CD4-positive, alpha-beta T cell (primary cell): ENCODE measurements around the gene CERT1. TPM values are rescaled to one million over a fixed set of nuclear protein-coding genes. Genes with fewer than 3 reads are reported as not detected.
A peak's percentile ranks its signal among the peaks of the same experiment; 100 is the strongest.

Experiments
- ATAC-seq: fragments of 200-7000 bp; cut with Tn5 transposase; one replicate; pipeline ENCODE4 v1.10.0; 2022; ENCODE audit warnings: mild to moderate bottlenecking; ENCODE audit not compliant: poor library complexity
- CTCF ChIA-PET: fragments of 350-600 bp; sonication (Branson Sonifier 250); formaldehyde crosslinking; loops from one replicate; lab custom pipeline; 2021; ENCODE audit warnings: antibody characterized with exemption, inconsistent platforms; lab: Charles Lee
- POLR2A ChIA-PET: fragments of 350-600 bp; sonication (Branson Sonifier 250); formaldehyde crosslinking; loops from one replicate; lab custom pipeline; 2021; ENCODE audit warnings: antibody characterized with exemption, inconsistent platforms; lab: Charles Lee
- DNase-seq, 14 experiments: peaks; one replicate each; pipeline ENCODE4 v3.0.0-alpha.2; 2013 to 2020; ENCODE audit warnings: mixed read lengths in 2 of 14
- H3K27ac ChIP-seq, 2 donors: one replicate each; pipeline versions ENCODE4 v1.5.1 to v1.7.0; 2013; ENCODE audit warnings: low read length in 2 of 2, low read depth in 1 of 2, mild to moderate bottlenecking in 1 of 2
- H3K27me3 ChIP-seq, 2 experiments: 1 replicate in 1 of 2; 2 replicates in 1 of 2; pipeline versions ENCODE4 v1.6.1 to v1.7.0; 2013; ENCODE audit warnings: low read length in 2 of 2, control low read depth in 1 of 2, mild to moderate bottlenecking in 1 of 2, moderate library complexity in 1 of 2; ENCODE audit not compliant: insufficient read depth in 2 of 2, control insufficient read depth in 1 of 2
- H3K36me3 ChIP-seq: one replicate; pipeline ENCODE4 v1.6.1; 2013; ENCODE audit warnings: low read length, control low read depth; ENCODE audit not compliant: insufficient read depth
- H3K4me1 ChIP-seq: one replicate; pipeline ENCODE4 v1.6.1; 2013; ENCODE audit warnings: low read length, control low read depth; ENCODE audit not compliant: insufficient read depth
- H3K4me3 ChIP-seq: one replicate; pipeline ENCODE4 v1.5.1; 2013; ENCODE audit warnings: mild to moderate bottlenecking, low read length, moderate library complexity
- H3K9me3 ChIP-seq, 2 experiments: 1 replicate in 1 of 2; 2 replicates in 1 of 2; pipeline versions ENCODE4 v1.6.1 to v1.7.0; 2013; ENCODE audit warnings: low read length in 2 of 2, mild to moderate bottlenecking in 2 of 2, control low read depth in 1 of 2, moderate library complexity in 1 of 2; ENCODE audit not compliant: control insufficient read depth in 1 of 2, insufficient read depth in 1 of 2
- H3K27ac Mint-ChIP-seq: one replicate; pipeline ENCODE4 v1.8.0; 2020; ENCODE audit warnings: mixed read lengths
- H3K27me3 Mint-ChIP-seq: one replicate; pipeline ENCODE4 v1.8.0; 2021; ENCODE audit warnings: mixed read lengths
- H3K36me3 Mint-ChIP-seq: one replicate; pipeline ENCODE4 v1.8.0; 2021; ENCODE audit warnings: low read depth, mixed read lengths
- H3K4me1 Mint-ChIP-seq: one replicate; pipeline ENCODE4 v1.8.0; 2021; ENCODE audit warnings: low read depth, mixed read lengths
- H3K4me3 Mint-ChIP-seq: one replicate; pipeline ENCODE4 v1.8.0; 2020; ENCODE audit warnings: mild to moderate bottlenecking, mixed read lengths
- H3K9me3 Mint-ChIP-seq: one replicate; pipeline ENCODE4 v1.8.0; 2020; ENCODE audit warnings: mixed read lengths
- intact Hi-C, 2 experiments: fragments of 100-400 bp; cut with DNase I in 1 of 2; cut with micrococcal nuclease in 1 of 2; formaldehyde crosslinking; loops; one replicate each; pipeline versions ENCODE4 v1.15.1 to v1.9.0; 2023 to 2025; cut with DNase I, micrococcal nuclease
- total RNA-seq, 174 experiments: library from RNA in 2 of 174; stranded (reverse) in 2 of 174; gene quantifications; one replicate each; pipeline ENCODE4 v1.2.3 and lab custom pipeline; 2021 to 2026
- TF ChIP-seq, protein P1 (sequence below): fragments of 200-600 bp; IDR thresholded peaks from one replicate; pipeline ENCODE4 v1.8.0; 2022; ENCODE audit warnings: antibody characterized with exemption, mild to moderate bottlenecking

CERT1 gene
- total RNA-seq, 2 experiments from 2014 or later: 26.5 to 28.7 TPM

DNA sequence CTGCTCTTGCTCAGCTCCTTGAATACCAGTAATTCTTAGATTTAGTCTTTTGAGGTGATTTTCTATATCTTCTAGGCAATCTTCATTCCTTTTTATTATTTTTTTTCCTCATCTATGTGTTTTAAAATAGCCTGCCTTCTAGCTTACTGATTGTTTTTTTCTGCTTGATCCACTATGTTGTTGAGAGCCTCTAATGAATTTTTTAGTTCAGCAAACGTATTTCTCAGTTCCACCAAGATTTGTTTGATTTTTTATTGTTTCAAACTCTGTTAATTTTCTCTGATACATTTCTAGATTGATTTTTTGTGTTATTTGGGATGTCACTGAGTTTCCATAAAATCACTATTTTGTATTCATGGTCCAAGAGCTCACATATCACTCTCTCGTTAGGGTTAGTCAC, 9.8 kb upstream of the CERT1 start:
- CTCF ChIA-PET: no interaction called here
- Histone ChIP-seq H3K36me3 (no peaks in the 10 kb centered on the region), H3K27me3 (no peaks in the 10 kb centered on the region), H3K27ac (no peak overlapping the region), H3K4me3 (no peak overlapping the region), H3K4me1 (no peaks in the 10 kb centered on the region), H3K9me3 (peaks cover 0 to 17% of the 10 kb centered on the region in 2 experiments)
- Mint-ChIP-seq H3K4me1 (peaks cover 75% of the 10 kb centered on the region), H3K36me3 (peaks cover 53% of the 10 kb centered on the region), H3K9me3 (peaks cover 10% of the 10 kb centered on the region), H3K4me3 (no peak overlapping the region), H3K27ac (no peak overlapping the region), H3K27me3 (no peaks in the 10 kb centered on the region)
- ATAC-seq (no peak), DNase-seq (no peak)
- TF ChIP-seq, protein P1, sequence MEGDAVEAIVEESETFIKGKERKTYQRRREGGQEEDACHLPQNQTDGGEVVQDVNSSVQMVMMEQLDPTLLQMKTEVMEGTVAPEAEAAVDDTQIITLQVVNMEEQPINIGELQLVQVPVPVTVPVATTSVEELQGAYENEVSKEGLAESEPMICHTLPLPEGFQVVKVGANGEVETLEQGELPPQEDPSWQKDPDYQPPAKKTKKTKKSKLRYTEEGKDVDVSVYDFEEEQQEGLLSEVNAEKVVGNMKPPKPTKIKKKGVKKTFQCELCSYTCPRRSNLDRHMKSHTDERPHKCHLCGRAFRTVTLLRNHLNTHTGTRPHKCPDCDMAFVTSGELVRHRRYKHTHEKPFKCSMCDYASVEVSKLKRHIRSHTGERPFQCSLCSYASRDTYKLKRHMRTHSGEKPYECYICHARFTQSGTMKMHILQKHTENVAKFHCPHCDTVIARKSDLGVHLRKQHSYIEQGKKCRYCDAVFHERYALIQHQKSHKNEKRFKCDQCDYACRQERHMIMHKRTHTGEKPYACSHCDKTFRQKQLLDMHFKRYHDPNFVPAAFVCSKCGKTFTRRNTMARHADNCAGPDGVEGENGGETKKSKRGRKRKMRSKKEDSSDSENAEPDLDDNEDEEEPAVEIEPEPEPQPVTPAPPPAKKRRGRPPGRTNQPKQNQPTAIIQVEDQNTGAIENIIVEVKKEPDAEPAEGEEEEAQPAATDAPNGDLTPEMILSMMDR: no peak
- POLR2A ChIA-PET: no interaction called here
- intact Hi-C loops: no loop called here

DNA sequence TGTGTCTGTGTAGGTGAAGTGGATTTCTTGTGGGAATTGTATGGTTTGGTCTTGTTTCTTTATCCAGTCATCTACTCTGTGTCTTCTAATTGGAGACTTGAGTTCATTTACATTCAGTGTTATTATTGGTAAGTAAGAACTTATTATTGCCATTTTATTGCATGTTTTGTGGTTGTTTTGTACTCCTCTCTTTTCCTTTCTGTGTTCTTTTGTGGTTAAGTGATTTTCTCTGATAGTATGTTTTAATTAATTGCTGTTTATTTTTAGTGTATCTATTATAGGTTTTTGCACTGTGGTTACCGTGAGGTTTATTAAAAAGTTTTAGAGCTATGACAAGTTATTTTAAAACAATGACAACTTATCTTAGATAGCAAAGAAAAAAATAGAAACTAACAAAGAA, 8.3 kb upstream of the CERT1 start:
- intact Hi-C loops: loop anchor here in 1 of 2 experiments (10.0 kb wide), 6 partner anchors 165 to 1955 kb away; partner anchors contain the start of genes ANKRA2, GFM2, HEXB and IQGAP2
- Histone ChIP-seq H3K4me1 (no peaks in the 10 kb centered on the region), H3K27ac (no peak overlapping the region), H3K36me3 (no peaks in the 10 kb centered on the region), H3K4me3 (no peak overlapping the region), H3K9me3 (peaks cover 0 to 17% of the 10 kb centered on the region in 2 experiments), H3K27me3 (no peaks in the 10 kb centered on the region)
- TF ChIP-seq, protein P1: no peak
- CTCF ChIA-PET: no interaction called here
- ATAC-seq: no peak
- peaks cover 10% of the 10 kb centered on the region for H3K9me3 Mint-ChIP-seq
- POLR2A ChIA-PET: no interaction called here
- no peak overlapping the region for H3K27ac Mint-ChIP-seq
- DNase-seq: no peak
- H3K4me3 Mint-ChIP-seq: no peak overlapping the region
- peaks cover 60% of the 10 kb centered on the region for H3K4me1 Mint-ChIP-seq
- H3K36me3 Mint-ChIP-seq: peaks cover 53% of the 10 kb centered on the region
- H3K27me3 Mint-ChIP-seq: no peaks in the 10 kb centered on the region

DNA sequence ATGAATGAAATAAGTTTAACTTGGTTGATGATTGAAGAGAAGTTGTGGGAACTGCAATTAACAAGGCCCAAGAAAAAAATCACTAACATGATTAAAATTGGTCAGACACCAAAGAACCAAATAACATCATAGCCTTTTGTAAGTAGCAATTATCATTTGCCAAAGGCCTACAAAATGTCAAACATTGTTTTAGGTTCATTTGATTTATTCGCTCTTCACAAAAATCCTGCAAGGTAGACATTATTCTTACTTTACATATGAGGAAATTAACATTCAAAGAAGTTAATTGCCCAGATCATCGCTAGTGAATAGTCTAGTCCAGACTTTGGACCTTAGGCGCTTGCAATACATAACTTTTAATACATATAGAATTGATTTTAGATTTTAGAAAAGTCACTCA, 2.9 kb upstream of the CERT1 start:
- Histone ChIP-seq H3K4me3 (no peak overlapping the region), H3K36me3 (no peaks in the 10 kb centered on the region), H3K27ac (no peak overlapping the region), H3K27me3 (no peaks in the 10 kb centered on the region), H3K4me1 (peaks cover 17% of the 10 kb centered on the region), H3K9me3 (no peaks in the 10 kb centered on the region)
- Mint-ChIP-seq H3K27ac (peak overlapping the region; percentile 20), H3K4me1 (peaks cover 65% of the 10 kb centered on the region), H3K36me3 (peaks cover 36% of the 10 kb centered on the region), H3K4me3 (no peak overlapping the region), H3K9me3 (peaks cover 2% of the 10 kb centered on the region), H3K27me3 (no peaks in the 10 kb centered on the region)
- ChIA-PET CTCF (no interaction called here), POLR2A (no interaction called here)
- TF ChIP-seq, protein P1: no peak
- ATAC-seq (no peak), DNase-seq (no peak)
- intact Hi-C loops: loop anchor here (5.0 to 10.0 kb wide), 9 partner anchors 170 to 1950 kb away; partner anchors contain the start of genes ANKRA2 (in 1 of the 2), ANKRD31 (in 1 of the 2), FAM169A (in 1 of the 2) and GFM2 (in 1 of the 2)
